Anterior cingulate cortex (tissue), 58 donors: Measurements from ENCODE around the gene IZUMO1.
A peak's percentile ranks its signal among the peaks of the same experiment; 100 is the strongest.
"Not testable (repeated sequence)": the region's sequence is repeated elsewhere in the genome, so short reads cannot be mapped to it uniquely, and the experiment has no call there.

ENCODE experiments used
- DNase-seq, 58 donors: peaks; one replicate each; lab custom pipeline; 2025; lab: John Stamatoyannopoulos, UW

Gene IZUMO1

DNA sequence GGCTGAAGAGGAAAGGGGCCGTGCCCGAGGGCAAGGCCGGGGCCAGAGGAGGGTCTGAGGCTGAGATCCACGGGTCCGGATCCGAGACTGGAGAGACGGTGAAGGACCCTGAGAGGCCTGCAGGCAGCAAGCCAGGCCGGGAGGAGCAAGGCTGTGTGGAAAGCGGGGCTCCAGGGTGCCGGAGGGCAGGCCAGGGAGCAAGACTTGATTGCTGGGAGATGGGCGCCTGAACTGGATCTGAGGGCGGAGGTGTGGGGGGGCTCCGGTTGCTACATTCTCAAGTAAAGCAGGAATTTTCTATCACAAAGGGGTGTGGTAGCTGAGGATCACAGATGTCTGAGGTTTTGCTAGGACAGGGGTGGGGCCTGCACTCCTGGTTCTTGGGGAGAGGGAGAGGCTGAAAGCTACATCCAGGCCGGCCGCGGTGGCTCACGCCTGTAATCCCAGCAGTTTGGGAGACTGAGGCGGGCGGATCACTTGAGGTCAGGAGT, 31.0 kb downstream of the IZUMO1 start:
- peak in 1 of 58 donors; percentile 10 for DNase-seq

DNA sequence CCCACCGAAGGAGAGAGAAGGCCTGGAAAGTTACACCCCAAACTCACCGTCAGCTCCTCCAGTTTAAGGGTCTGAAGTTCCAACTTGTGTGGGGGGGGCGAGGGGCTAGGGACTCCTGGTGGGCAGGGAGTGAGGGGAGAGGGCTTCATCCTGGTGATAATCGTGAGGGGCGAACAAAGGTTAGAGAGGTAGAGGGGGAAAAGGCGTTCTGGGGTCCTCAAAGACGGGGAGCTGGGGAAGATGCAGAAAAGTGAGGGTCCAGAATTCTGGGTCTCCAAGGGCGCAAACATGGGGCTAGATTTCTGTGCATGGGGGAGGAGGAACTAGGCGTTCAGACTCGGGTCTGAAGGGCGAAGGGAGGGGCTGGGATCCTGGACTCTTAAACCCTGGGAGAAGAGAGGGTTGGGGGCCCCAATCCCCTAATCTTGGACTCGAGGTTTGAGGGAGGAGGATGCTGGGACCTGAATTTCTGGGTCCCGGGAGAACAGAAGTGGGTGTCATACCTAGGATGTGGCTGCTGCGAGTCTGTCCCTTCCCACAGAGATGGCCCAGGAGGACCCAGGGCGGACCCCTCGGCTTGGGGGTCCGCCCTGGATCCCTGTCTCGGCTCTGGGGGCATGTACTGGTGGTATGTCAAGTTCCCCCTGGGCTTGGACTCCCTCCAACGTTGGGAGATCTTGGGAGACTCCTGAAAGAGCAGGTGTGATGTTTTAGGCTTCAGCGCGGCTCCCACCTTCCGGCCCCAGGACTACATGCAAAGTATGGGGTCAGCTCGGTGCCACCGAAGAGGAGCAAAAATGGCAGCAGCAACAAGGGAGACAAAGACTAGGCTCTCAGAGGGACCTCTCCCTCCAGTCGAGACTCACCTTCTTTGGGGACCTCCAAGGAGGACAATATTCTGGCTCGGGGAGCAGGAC, 31.7 kb downstream of the IZUMO1 start:
- DNase-seq: no peak

DNA sequence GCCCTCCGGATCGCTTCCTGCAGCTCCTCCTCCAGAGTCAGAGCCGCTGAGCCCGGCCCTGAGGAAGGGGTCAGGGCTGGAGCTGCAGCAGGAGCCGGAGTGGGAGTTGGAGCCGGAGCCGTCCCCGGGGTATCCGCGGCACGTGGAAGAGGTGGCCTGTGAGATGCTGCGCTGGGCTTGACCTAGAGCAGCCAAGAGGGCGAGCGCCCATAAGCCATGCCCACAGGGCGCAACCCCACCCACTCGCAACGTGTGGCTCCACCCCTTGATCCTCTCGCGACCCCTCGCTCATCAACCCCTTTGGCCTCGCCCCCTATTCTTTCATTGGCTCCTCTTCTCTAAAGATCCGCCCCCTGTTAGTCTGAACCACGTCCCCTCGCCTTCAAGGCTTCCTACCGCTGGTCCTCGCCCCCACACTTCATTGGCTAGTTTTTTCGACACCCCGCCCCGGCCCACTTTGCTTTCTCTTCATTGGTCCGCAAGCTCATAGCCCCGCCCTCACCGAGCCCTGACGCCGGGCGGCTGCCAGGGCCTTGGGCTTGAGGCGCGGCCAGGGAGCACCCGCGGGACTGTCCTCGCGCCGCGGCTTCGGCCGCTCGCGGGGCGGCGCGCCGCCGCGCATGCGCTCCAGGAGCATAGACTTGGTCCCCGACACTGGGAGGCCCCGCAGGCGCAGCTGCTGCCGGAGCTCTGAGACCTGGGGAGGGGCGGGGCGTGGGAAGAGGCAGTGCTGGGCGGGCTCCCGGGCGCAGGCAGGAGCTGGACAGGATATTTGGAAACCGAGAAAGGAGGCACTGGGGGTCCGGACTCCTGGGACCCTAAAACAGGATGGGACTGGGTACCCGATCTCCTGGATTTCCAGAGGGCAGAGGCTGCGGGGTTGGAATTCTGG, 32.6 kb downstream of the IZUMO1 start:
- DNase-seq: peak; percentile 84 to 100 (median 99)

DNA sequence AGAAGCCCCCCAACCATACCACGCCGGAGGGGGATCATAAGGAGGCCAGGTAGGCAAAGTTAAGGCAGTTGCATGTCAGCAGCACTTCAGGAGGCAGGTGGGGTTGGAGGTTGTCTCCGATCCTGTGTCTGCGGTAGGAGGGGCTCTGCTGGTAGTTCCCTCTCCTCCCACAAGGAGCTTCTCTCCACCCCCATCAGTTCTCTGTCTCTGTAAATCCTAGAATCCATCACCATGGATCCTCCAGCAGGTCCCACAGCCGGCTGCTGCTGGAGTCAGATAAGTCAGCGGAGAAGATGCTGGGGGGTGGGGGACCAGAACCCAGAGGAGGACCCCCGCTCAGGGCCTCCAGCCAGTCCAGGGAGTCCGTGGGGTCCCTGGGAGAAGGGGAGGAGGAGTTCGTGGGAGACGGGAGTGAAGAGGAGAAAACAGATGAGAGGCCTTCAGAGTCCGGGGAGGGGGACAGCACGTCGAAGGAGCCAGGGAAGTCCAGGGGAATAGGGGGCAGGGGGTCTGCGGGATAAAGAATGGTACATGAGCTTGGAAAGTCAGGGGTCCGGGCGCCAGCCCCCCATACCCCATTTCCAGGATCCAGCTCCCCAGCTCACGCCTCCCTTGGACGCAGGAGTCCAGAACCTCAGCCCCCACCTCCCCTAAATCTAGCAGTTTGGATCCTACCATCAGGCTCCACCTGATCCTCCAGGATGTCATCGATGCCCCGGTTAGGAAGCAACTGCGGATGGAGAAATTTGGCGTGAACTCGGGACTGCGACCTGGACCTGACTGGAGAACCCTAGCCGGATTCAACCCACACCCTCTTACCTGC, 33.5 kb downstream of the IZUMO1 start:
- DNase-seq: peak in 5 of 58 donors; percentile 9 to 55 (median 36)

DNA sequence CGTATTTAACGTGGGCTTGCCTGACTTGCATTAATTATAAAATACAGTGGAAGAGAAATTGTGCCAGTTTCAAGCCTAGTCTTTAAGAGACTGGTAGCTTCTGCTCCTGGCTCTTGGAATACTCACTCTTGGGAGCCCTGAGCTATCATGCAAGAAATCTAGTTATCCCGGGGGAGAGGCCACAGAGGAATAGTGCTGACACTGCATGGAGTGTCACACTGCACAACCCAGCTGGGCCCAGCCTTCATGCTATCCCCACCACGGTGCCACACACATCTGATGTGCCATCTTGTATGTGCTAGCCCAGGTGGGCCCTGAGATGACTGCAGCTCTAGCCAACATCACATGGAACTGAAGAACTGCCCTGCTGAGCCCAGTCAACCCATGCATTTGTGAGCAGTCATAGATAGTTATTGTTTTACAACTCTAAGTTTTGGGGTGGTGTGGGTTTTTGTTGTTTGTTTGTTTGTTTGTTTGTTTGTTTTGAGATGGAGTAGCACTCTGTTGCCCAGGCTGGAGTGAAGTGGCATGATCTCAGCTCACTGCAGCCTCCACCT, 35.5 kb downstream of the IZUMO1 start:
- DNase-seq: no peak

DNA sequence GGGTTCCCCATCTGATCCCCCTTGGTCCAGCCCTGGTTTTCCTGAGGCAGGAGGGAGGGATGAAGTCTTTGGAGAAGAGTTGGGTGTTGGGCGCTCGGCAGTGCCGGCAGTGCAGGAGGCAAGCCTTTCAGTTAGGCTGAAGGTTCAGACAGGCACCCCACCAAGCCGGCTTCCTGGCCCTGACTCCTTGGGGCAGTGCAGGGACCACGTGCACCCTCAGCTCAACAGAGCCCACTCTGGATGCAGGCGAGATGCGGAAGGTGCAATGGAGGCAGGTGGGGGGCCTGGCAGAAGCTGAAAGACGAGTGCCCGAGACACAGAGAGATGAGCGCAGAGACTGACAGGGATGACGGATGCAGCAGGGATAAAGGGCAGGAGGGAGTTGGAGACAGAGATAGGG, 38.2 kb downstream of the IZUMO1 start:
- DNase-seq: no peak

DNA sequence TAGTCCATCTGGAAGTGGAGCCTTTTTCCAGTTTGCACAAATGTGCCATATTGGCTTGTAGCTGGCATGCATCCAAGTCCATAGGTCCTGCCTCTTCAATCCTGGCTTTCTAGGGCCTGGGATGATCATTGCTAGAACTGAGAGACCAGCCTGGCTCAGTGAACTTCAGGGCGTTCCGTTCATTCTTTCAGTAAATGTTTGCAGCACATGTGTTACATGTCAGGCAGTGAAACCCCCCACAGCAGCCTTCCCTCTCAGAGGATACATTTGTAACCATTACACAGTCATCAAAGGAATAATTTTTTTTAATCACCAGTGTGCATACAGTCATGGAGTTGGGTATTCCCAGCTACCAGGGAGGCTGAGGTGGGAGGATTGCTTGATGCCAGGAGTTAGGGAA, 41.3 kb downstream of the IZUMO1 start:
- DNase-seq: no peak

DNA sequence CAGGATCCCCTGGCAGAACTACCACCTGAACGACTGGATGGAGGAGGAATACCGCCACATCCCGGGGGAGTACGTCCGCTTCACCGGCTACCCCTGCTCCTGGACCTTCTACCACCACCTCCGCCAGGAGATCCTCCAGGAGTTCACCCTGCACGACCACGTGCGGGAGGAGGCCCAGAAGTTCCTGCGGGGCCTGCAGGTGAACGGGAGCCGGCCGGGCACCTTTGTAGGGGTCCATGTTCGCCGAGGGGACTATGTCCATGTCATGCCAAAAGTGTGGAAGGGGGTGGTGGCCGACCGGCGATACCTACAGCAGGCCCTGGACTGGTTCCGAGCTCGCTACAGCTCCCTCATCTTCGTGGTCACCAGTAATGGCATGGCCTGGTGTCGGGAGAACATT, 43.4 kb downstream of the IZUMO1 start:
- DNase-seq: no peak

DNA sequence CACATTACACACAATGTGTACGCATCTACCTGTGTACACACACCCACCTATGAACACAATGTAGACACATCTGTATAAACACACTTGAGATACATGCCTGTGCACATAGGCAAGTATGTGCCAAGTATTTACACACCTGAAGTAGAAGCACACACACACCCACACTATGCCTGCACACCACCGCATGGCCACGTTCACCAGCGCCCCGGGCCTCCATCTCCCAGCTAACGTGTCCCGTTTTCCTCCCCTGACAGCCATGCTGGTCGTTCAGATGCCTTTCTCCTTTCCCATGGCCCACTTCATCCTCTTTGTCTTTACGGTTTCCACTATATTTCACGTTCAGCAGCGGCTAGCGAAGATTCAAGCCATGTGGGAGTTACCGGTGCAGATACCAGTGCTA, 44.0 kb downstream of the IZUMO1 start:
- DNase-seq: no peak

DNA sequence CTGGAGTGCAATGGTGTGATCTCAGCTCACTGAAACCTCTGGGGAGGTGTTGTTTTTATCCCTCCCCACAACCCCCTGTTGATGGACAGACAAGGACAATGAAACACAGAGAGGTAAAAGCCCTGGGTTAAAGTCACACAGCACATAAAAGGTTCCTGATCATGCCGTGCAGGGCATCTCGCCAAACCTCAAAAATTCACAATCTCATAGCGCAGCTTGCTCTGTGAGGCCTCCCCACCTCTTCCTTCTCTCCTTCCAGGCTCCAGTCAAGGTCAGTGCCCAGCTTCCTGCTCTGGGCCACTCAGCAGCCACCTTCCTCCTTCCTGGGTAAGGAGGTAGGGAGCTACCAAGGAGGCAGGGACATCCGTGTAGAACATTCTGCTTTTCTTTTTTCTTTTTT, 48.7 kb downstream of the IZUMO1 start:
- DNase-seq: no peak

DNA sequence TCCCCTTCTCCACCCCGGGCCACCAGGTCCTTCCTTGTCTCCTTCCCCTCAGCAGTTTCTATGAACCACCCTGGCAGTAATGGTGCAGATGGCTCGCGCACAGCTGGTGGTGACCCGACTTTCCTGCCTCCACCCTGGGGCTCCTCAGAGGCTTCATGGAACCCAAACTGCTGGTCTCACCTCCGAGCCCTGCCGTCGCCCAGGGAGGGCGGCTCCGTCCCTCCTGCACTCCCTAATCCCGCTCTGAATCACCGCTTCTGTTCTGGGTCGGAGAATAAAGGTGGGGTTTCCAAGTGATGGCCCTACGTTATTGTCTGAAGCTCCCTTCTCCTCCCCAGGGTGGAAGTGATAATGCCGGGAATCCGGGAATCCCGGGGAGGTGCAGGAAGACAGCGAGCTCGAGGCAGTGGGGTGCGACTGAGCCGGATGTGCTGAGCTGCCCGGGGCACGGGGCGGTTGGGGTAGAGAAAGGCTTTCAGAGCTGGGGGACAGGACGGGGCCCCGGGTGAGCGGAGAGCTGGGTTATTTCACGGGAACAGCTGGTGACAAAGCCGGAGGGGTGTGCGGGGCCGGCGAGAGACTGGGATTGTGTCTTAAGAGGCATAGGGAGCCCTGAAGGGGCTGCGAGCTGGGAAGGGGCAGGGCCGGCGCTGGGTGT, 50.2 kb downstream of the IZUMO1 start:
- DNase-seq: no peak

DNA sequence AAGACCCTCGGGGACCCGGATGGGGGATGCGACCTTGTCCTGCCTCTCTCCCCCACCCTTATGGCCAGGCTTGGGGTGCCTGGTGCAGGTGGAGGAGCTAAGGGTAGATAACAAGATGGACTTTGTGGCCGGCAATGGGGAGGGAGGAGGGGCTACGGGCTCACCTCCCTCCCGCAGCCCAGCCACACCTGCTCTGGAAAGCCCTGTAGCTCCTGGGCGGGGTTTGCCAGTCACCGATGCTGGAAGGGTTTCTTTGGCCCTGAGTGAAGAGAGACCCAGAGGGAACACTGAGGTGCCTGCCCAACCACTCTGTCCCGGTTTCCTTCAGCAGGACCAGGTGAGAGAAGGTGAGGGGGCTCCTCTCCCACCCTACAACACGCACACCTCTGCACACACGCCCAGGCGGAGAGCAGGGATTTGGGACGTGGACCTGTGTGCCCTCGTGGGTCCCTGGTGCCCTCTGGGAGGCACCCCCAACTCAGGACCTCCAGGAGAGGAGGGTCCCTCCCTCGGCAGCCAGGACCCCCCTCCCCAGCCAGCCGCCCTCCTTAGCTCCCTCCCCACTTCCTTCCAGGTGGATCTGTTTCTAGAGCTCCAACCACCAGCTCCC, 50.9 kb downstream of the IZUMO1 start, which contains the start of gene FUT2:
Gene FUT2, plus strand, starts transcription at position 229 of the 610 bp plus-strand sequence. CDS start 6,986 bp downstream, outside the sequence.
- DNase-seq: no peak

DNA sequence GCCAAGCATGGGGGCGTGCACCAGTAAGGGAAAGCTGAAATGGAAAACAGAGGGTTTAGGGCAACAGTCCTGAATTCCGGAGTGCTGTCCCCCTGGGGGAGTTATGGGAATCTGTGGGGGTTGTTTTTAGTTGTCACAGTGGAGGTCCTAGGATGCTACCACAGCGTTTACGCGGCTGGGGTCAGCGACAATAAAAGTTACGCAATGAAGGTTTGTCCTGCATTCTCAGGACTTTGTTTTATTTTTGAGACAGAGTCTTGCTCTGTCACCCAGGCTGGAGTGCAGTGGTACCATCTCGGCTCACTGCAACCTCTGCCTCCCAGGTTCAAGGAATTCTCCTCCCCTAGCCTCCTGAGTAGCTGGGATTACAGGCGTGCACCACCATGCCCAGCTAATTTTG, 53.1 kb downstream of the IZUMO1 start:
- not testable (repeated sequence) for DNase-seq
